Measurements from ENCODE around the gene SEMA3D.
A peak's percentile ranks its signal among the peaks of the same experiment; 100 is the strongest.

SEMA3D gene

GRCh38 chr7:85183296-85183695 is 3.6 kb downstream of the SEMA3D start:
- DNase-seq = no peak

DNA sequence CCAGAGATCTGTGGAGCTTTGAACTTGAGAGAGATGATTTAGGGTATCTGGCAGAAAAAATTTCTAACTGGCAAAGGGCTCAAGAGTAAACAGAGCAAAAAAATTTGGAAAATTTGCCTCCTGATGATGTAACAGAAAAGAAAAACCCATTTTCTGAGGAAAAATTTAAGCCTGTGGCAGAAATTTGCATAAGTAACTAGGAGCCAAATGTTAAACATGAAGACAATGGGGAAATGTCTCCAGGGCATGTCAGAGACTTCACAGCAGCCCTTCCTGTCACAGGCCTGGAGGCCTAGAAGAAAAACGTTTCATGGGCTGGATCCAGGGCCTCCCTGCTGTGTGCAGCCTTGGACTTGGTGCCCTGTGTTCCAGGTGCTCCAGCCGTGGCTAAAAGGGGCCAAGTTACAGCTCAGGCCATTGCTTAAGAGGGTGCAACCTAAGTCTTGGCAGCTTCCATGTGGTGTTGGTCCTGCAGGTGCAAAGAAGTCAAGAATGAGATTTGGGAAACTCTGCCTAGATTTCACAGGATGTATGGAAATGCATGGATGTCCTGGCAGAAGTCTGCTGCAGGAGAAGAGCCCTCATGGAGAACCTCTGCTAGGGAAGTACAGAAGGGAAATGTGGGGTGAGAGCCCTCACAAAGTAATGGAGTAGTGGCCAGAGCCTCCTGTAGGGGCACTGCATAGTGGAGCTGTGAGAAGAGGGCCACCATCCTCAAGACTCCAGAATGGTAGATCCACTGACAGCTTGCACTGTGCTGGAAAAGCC is 8.1 kb downstream of the SEMA3D start:
- DNase-seq = no peak

DNA sequence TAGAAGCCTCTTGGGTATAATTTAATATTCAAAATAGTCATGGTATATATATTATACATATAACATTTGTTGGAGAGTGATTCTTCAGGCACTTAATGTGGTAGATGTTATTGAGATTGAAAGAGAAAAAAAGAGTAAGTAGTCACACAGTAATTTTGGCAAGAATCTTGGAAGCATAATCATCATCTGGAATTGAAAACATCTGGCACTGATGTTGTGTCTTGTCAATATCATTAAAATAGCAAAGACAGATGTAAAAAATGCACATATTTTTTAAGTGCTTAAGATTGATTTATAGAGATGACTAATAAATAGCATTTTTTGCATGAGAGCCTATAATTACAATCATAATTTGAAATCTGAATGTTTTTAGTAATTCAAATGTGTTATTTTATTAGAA is 9.5 kb downstream of the SEMA3D start:
- DNase-seq = no peak

- DNase-seq = no peak
Observed at GRCh38 chr7:85176197-85176596, 10.7 kb downstream of the SEMA3D start.

DNA sequence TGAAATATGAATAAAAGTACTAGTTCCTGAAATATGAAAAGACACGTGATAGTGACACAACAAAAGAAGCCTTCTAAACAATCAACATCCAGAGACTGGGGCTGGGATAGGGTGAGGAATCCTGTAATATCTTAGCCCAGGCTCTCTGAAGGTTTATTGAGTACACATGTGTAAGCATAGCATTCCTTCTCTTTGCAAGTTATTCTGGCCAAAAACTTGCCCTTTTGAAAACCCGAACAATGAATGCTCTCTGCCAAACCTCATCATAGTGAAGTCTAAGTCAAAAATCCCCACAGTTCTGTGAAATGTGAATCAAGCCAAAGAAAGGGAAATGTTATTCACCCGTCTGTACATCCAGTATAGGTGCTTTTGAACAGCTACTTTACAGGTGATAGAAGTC is 11.6 kb downstream of the SEMA3D start:
- DNase-seq = no peak

- no peak for DNase-seq
Observed at GRCh38 chr7:85172530-85172941, 14.3 kb downstream of the SEMA3D start.

DNA sequence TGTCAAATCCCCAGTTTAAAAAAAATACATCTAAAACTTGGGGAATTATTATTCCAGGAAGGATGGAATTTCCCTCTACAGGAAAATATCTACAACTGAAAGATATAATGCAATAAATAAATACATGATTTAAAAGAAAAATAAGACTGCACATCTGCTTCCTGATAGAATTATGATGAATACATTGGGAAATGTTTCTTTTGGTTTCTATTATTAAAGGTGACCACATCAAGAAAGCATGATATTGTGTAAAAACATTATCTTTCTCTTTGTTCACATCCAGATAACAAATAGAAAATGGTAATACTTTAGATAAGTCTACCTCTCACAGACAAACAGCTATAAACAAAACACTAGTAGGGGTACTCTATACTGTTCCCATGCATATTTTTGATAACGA is 19.2 kb downstream of the SEMA3D start:
- no peak for DNase-seq

GRCh38 chr7:85165263-85165662 is 21.6 kb downstream of the SEMA3D start:
- no peak for DNase-seq

DNA sequence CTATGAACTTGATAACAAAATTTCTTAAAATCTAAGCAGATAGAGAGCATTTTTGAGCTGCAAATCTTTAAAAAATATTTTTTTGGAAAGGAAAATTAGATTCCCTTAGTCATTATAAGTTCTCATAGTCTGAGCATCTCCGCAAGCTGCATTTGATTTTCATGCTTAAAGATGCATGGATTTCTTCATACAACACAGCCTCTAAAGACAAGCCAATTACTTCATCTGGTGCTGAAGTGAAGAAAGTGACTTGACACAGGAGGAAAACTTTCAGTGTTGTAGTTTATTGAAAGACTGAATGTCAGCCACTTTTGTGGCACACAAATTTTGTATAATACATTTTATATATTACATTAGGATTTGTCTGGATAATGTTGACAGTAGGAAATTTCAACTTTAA is 22.5 kb downstream of the SEMA3D start:
- no peak for DNase-seq

DNA sequence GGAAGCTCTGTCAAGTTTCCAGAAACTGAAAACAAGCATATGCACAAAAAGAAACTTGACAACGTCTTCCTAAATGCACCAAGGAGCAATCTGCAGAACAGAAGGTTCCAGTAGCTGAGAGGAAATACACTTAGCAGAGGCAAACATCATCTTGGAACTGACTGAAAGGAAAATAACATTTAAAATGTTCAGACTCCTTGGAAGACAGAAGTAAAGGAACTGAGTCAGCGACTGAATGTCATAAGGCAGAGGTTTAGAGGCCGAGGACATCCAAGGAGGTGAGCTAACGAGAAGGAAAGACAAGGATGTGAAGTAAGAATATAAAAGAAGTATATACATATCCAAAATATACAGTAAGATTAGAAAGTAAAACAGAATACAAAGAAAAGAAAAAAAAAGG is 24.1 kb downstream of the SEMA3D start:
- DNase-seq = no peak

GRCh38 chr7:85160223-85160622 is 26.6 kb downstream of the SEMA3D start:
- DNase-seq = no peak

- no peak for DNase-seq
Observed at GRCh38 chr7:85159003-85159402, 27.9 kb downstream of the SEMA3D start.

- DNase-seq = peak; percentile 58
Observed at GRCh38 chr7:85156661-85157208, 30.1 kb downstream of the SEMA3D start.

DNA sequence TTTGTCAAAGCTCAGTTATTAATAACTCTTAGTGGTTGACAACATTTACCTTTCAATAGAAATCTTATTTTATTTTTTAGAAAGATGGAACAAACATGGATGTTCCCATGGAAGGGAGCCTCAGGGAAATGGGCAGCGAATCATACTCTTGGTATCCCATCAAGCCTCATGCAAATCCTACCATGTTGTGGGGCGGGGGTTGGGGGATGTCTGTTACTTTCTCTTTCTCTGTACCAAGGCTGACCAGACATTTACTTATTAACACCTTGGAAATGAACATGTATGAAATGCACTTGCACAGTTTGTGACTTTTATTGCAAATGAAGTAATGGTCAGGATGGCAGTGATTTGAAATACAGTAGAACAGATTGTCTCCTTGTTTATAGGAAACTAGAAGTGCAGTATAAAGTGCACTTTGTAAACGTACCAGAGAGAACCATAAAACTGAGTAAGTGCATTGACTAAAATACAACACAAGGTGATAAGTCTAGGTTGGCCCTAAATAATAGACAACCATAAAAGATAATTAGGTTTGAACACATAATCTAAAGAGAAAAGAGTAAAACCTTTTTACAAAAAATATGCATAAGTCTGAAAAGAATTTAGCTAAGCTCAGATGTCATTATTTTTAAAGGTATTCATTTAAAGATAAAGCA is 32.4 kb downstream of the SEMA3D start:
- no peak for DNase-seq

GRCh38 chr7:85153715-85154114 is 33.1 kb downstream of the SEMA3D start:
- no peak for DNase-seq

DNA sequence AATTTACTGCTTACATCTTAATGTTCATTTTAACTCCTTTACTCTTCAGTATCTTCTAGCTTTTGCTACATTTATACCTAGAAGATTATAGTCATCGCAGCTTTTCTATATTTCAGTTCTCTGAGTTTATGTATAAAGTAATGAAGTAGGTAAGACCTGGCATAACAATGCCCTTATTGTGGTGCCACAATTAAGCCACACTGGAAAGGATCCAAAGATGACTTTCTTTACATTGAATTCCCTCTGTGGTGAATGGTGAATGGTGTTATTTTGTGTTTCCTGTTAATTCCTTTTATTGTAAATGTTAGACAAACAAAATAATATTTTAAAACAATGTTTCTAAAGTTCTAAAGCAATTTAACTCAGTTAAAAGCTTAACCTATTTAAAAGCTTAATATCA is 36.2 kb downstream of the SEMA3D start:
- no peak for DNase-seq

DNA sequence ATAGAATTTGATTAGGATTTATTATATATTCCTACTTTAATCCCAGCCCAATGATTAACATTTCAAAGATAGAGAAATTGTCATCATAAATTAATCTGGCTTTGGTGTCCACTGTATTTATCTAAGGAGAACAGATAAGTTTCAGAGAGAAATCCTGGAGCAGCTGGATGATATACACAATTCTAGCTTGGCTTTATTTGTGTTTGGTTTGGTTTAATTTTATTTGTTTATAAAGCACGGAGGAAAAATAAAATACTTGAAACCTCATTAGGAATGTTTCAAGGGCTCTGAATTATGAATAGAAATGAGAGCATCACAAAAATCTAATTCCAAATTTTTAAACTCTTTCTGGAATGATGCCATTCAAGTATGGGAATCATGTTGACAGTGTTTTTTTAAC is 42.1 kb downstream of the SEMA3D start:
- DNase-seq = no peak

DNA sequence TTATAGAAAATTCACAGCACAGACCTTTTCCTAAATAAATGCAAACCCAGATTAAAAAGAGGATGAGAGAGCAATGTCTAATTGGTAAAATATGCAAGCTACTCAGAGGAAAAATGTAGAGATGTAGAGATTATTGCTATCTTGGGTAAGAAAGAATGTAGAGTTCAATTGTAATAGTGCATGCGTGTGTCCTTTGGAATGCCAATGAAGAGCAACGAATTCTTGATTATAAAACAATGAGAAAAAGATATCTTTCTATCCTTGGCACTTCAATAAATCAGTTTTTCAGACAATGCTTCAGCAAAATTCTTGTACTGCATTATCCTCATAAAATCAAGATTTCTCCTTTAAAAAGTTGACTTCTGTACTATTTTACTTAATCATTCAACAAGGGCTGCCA is 50.9 kb downstream of the SEMA3D start:
- DNase-seq = no peak

DNA sequence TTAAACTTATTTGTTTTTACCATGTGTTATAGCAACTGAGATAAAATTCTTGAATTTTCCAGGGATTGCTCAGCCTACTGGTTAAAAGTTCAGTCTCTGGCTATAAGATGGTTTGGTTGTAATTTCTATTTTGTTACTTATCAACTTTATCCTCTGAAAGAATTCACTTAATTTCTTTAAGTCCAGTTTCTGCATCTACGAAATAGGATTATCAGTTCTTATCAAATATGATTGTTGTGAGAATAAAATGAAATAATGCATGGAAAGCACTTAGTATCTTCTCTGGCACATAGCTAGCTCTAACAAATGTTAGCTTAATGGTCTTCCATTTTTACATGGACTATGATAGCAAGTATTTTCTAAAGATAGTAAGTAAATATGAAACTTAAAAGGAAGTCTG is 53.3 kb downstream of the SEMA3D start:
- DNase-seq = no peak

DNA sequence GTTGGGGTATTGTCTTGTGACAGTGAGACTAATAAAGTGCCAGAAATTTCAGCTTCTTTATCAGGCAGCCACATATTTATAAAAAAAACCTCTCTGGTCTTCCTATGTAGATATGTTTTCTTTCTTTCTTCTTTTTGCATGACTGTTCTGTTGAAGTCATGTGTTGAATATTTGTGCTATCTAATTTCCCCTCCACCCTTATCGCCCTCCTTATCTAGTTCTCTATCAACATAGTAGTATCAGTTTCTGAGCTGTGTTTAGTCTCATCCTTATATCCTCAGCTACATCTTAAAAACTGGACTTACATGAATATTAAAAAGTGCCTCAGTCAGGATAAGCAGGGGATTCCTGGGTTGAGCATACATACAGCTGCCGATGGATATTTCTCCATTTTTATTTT is 53.9 kb downstream of the SEMA3D start:
- no peak for DNase-seq

DNA sequence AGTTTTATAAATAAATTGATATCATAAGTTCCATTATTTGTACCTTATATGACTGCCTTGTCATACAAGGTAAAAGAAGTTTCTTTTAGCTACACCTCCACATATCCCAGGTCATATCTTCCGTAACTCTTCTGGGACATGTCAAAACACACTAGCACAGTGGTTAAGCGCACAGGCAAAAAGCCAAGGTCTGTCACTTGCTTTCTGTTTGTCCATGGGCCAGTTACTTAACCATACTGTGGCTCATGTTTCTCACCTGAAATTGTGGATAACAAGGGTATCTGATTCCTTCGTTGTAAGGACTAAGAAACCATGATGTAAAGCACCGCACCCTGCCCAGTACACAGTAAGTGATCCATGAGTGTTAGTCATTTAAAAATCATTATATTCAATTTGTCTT is 56.2 kb downstream of the SEMA3D start:
- DNase-seq = no peak

DNA sequence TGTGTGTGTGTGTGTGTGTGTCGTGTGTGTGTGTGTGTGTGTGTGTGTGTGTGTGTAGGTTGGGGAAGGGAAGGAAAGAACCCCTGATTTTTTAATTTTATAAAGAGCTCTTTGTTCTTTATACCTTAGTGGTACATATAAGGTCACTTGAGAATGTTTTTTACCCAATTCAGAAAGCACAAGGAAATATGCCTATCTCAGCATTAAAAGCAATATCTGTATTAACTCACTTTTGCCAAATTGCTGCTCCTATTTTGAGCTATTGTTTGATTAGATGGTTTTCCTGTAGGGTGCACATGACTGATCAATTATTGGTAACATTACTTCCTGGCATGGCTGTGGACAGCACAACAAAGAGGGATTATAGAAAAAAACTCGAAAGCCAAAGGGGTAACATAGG is 60.5 kb downstream of the SEMA3D start:
- DNase-seq = no peak

DNA sequence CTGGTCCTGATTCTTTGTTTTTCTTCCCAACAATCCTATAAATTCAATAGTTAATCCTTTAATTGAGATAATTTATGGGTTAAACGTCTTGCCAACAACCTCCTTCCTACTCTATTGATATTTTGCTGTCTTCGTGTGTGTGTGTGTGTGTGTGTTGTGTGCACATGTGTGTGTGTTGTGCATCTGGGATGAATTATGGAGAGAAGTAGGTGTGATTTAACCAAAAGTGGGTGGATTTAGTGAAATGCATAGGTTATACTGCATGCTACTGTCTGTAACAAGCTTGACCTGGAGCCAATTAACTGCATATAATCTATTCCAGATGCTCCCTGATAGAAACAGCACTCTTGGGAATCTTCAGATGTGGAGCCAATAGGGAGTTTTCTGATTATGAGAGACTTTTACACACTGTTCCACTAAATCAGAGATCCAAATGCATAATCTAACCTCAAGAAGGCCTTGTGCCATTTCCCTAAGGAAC is 61.2 kb downstream of the SEMA3D start:
- DNase-seq = no peak

DNA sequence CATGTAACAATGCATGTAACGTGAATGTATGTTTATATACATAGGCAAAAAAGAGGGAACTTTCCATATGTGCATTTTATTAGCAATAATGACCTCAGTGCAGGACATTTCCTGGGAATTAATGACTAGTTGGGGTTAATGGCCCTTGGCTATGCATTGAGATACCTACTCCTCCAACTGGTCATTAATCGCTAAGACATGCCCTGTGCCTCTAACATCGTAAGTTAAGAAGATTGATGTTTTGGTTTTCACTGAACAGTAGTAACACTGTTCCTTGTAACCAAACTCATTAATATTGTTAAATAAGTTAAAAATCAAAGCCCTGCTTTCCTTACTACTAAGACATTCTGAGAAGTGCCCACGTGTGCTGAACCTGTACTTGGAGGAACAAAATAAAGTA is 61.7 kb downstream of the SEMA3D start:
- no peak for DNase-seq
